Stimulated activated CD4-positive, alpha-beta T cell treated with anti-CD3 and anti-CD28 coated beads, Interleukin-1b, Interleukin-23, amount 100 ng/mL, for 1 hour (primary cell): ENCODE data around the gene TTYH1.
"Not testable (repeated sequence)": the region's sequence is repeated elsewhere in the genome, so short reads cannot be mapped to it uniquely, and the experiment has no call there.

Source experiments
- DNase-seq, 2 donors: peaks; one replicate each; pipeline ENCODE4 v3.0.0-alpha.2; 2020; ENCODE audit warnings: low read depth in 2 of 2

Gene TTYH1

DNA sequence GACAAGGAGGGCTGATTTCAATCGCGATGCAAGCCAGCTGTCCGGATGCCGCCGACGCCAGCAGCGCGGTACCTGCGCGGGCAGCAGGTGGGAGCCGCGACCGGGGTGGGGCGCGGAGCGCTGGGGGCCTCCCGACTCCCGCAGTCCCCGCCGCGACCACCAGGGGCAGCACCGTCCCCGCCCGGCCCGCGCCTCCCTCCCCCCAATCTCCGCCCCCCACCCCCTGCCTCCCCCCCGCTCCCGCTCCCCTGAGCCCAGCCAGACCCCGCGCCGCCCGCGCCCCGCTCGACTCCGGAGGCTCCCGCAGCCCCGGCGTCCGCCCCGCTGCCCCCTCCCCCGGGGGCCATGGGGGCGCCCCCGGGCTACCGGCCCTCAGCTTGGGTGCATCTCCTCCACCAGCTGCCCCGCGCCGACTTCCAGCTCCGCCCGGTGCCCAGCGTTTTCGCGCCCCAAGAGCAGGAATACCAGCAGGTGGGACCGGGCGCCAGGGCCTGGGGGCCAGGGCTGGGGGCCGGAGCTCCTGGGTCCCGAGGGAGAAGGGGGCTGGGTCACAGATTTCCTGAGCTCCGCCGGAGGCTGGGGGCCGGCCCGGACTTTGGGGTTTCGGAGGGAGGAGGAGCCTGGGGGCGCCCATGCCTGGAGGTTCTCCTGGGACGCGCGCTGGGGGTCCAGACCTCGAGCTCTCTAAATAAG is at the start of gene TTYH1:
TSS of gene TTYH1 (plus strand) at position 257 of the 693 bp plus-strand sequence. CDS start at position 346, 89 bp downstream.
- peak in 1 of 2 donors; percentile 34 for DNase-seq

DNA sequence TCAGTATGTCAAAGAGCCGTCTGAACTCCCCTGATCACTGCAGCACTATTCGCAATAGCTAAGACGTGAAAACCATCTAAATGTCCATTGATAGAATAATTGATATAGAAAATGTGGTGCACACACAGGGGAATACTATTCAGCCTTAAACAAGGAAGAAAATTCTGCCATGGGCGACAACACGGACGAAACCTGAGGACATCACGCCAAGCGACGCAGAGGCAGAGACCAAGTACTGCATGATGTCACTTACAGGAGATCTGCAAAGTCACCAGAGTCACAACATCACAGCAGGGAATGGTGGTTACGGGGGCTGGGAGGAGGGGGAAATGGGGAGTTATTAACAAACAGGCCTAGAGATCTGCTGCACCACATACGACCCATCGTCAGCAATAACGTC is 49.5 kb upstream of the TTYH1 start:
- not testable (repeated sequence) for DNase-seq

DNA sequence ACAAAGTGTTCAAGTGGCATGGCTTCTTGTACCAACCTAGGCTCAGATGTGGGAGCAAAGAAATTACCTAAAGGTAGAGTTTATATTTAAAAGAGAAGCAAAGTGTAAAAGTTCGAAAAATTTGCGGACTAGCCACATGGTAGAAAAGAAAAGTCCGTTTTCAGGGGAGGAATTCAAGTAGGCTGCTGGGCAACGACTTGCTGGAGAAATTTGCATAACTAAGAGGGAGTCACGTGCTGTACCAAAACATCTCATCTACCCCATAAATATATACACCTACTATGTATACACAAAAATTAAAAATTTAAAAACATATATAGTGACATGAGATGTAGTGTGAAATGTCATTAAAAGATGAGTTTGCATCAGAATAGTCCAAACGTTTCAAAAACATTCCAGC is 48.5 kb upstream of the TTYH1 start:
- no peak for DNase-seq

DNA sequence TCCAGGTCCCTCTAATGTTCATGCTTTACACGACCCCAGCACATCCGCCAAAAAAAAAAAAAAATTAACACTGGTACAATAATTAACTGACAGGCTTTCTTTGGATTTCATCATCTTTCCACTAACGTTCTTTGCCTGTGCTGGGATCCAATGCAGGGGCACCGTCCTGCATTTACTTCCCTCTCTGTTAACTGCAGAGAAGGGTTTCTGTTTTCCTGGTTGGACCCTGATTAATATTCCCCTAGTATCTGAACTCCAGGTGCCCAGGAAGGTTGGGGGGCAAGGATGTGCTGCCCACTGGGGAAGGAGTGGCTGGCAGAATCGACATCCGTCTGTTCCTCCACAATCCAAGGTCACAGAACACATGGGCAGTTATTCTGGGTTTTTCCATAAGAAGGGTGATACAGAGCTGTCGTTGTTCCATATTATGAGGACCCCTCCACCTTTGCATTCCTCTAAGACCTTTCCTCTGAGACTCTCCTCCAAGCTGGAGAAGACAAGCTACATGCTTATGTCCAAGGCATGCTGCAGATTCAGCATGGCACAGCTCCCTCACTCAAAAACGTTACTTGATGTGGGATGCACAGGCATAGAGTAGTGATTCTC is 46.1 kb upstream of the TTYH1 start:
- DNase-seq = no peak

DNA sequence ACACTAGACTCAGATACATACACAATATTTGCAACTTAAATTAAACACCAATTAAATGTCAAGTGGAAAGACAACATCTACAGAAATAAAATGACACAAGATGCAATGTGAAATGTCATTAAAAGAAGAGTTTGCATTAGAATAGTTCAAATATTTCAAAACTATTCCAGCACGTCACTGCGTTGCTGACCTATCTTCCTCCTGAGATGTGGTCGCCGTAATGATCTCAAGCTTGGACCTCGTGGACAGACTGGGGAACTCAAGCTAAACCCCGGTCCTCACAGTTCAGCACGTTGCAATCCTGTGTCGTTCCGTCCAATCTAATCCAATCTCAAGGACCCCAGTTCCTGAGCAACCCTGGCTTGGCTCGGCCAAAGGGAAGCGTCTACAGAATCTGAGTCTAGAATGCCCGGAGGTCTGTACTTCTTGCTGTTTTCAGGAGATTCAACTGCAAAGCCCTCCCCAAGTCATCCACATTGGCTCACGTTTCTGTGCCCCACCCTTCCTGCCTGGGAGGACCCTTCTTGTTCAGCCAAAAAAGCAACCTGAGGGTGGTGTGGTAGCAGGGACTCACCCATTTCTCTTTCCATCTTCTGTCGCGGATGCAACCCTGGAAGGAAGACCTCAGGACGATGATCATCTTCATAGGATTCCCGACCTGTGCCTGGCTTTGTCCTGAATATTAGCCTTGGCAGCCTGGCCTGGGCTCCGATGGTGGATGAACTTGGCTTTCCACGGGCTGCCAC is 45.4 kb upstream of the TTYH1 start:
- not testable (repeated sequence) for DNase-seq

DNA sequence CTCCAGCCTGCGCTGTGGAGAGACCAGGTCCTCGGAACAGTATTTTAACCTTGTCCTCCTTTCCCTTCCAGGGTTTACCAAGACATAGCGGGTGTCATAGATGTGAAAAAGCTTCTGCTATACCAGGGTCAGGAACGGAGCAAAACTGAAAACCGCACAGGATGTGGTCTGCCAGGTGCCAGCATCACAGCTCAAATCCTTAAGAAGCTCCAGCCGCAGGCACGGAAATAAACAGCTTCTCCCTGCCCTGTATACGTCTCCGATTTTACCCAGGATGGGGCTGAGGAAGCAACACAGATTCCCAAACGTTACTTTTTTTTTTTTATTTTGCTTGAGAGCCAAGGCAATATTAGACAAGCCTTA is 44.8 kb upstream of the TTYH1 start:
- peak in 1 of 2 donors; percentile 13 for DNase-seq

DNA sequence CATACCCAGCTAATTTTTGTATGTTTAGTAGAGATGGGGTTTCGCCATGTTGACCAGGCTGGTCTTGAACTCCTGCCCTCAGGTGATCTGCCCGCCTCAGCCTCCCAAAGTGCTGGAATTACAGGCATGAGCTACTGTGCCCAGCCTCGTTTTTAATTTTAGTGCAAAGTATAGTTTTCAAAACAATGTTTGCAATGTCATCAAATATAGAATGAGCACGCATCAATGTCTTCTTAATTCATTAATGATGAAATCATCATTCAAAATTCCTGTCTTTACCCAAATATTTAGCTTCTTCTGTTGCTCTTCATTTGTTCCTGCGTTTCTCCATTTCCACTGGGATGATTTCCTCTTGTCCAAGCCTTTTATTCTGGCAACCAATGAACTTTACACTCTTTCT is 43.8 kb upstream of the TTYH1 start:
- DNase-seq = not testable (repeated sequence)

DNA sequence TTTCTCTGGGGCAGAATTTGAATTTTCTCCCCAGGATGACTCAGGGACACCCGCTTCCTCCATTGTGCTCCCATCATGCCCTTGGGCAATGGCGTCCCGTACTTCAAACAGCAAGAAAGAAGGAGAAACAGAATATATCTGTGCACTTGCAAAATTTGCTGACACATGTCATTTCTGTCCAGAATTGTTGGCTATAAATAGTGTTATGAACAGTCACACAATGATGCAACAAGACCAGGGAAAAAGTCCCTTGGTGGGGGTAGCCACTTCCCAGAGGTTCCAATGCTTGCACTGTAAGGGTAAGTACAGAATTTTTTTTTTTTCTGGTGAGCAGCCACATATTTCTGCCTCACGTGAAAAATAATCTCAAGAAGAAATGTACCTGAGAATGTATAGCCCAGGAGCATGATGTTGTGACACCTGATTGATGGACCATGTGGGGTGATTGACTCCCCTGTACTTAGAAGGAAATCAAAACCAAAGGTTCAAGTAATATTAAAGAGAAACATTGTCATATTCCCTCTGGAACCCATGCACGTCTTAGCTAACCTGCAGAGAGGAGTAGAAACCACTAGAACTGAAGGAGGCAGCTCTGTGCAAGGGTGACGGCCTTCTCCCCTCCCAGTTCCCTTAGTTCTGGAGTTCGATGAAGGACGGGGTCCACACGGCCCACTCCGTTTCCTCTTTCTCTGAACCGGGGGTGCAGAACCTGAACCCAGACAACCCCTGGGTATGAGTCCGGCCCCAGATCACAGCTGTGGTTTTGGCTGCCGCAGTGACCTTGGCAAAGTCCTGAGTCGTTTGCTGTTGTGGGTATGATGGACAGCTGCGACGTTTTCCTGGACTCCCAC is 41.3 kb upstream of the TTYH1 start:
- no peak for DNase-seq

DNA sequence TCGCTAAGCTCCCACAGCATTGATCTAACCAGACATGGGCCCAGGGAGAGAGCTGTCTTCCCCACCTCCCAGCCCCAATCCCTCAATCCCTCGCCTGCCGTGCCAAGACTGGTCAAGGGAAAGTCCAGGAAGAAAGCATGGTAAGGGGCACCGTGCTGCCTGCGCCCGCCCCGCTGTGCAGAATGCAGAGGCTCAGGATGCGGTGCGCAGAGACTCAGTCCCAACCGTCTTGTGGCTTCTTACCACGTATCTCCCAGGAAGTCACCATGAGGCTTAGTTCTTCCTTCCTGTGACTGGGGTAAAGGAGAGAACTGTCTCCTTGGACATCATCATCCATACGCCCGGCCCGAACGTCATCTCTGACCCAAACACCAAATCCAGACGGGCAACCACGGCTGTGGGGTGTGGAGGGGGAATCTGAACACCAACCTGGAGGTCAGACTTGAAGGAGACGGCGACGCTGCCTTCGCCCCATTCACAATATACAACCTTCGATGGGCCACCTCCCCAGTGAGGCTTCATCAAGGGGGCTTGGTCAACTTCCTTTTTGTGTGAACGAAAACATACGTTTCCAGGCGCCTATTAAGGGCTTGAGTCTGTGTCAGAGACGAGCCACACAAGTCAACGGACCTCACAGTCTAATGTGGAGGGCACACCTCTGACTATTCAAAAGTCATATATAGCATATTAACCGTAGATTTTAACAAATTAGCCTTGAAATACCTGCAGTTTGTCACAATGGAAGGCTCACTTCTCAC is 39.9 kb upstream of the TTYH1 start:
- DNase-seq = not testable (repeated sequence)

DNA sequence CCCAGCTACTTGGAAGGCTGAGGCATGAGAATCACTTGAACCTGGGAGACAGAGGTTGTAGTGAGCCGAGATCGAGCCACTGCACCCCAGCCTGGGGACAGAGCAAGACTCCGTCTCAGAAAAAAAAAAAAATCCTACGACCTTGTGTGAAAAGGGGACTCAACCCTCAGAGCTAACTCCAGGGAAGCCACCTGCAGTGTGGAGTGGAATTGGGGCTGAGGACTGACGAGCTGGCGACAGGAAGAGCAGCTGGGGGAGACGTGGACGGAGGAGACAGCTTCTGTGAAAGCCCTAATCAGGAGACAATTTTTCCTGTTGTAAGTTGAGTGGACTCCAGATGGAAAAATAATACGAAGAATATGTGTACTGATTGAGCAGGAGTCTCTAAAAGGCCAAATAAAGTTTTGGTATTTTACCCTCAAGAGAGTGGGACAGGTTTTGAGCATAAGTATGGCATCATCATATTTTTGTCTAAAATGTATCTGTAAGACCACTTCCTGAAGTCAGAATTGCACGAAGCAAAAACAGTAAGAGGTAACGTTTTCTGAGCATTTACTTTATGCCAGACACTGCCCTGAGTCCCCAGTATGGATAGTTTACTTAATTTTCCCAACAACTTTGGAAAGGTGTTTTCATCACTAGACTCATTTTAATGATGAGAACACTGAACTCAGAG is 38.5 kb upstream of the TTYH1 start:
- DNase-seq = no peak

DNA sequence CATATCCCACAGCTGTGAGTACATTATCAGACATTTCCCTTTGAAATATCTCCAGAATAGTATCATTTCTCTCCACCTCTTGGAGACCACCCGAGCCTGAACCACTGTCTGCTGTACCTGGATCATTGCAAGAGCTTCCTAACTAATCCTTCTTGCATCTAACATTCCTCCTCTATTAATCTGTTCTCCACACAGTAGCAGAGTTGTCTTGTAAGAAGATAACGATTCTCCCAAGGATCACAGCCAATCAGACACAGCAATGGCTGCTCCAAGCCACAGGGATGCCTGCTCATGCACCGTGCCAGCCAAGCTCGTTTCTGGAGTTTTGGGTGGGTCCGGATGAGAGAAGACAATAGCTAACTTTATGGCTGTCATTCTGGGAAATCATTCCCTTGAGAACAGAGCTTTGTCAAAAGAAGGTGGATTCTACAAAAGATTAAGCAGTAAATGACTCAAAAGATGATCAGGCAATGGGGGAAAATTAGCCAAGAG is 36.0 kb upstream of the TTYH1 start:
- no peak for DNase-seq

DNA sequence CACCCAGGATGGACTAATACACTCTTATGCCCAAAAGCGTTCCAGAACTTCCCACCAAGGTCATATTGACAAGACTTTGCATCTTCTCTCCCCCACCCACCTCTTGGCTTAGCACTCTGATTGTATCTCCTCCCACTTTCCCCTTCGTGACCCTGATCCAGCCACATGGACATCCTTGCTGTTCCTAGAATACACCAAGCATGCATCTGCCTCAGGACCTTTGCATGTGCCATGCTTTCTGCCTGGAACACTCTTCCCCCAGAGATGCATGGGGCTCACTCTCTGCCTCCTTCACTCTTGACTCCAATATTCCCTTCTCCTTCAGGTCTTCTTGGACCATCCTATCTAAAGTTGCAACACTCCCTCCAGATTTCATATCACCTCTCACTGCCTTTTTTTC is 34.4 kb upstream of the TTYH1 start:
- DNase-seq = no peak

DNA sequence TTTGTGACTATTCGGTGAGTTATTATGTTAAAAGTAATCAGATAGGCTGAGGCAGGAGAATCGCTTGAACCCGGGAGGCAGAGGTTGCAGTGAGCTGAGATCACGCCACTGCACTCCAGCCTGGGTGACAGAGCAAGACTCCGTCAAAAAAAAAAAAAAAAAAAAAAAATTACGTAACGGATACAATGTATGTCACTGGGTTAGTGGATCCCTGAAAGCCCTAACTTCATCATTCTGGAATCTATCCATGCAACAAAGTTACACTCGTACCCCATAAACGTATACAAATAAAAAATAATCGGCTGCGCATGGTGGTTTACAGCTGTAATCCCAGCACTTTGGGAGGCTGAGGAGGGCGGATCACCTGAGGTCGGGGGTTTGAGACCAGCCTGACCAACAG is 33.2 kb upstream of the TTYH1 start:
- not testable (repeated sequence) for DNase-seq

DNA sequence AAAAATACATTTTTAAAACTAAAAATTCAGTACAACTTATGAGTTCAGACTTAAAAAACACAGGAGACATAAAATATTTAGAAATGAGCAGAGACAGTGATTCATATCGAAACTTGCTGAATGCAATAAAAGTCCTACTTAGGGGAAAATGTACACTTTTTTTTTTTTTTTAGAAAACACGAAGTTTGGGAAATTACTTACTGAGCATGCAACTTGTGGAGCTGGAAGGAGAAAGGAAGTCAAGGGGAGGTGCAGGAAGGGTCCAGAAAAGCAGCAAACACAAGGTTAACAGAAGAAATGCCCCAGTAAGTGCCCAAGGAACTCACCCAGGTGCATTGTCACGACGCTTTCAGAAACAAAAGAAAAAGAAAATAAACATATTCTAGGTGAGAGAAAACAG is 31.9 kb upstream of the TTYH1 start:
- no peak for DNase-seq

DNA sequence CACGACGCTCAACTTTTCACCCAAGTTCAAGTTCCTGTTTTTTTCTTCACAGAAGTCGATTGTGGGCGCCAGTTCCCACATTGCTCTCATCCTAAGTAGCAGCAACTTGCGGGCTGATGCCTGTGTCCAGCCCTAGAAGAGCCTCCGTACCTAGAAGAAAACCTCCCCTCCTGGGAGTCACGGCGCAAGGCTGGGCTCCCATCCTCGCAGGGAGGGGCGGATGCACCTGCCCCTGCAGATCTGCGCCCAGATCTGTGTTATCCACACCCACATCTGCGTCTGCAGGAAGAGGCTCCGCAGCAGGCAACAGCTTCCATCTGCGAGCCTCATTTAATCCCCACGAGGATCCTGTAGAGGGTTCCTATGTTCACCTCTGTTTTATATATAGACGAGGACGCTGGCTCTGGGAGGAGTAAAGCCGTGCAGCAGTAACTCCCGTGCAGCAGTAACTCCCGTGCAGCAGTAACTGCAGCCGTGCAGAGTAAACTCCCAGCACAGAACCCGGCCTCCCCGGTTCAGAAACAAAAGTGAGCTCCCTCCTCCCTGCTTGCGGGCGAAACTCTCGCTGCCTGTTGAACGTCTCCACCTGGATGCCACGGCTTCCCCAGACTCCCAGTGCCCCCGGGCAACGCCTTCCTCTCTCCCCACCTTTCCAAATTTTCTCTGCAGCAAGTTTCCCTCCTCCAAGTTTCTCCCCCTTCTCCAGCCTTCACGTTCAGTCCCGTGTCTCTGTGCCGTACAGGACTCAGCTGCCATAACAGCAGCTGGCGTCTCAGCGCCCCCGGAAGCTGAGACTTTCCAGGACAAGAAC is 27.1 kb upstream of the TTYH1 start:
- no peak for DNase-seq

DNA sequence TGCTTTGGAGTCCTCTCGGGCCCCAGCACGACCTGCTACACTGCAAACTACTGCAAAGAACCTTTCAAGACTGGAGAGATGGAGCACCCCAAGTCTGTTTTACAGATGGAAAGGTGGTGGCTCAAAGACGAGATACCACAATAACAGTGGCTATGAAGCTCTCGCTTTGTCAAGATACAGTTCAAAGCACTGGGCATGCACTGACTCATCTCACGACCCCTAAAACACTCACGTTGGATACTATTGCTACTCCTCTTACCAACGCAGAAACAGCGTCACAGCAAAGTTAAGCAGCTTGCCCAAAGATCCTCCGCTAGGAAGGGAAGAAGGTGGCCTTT is 26.5 kb upstream of the TTYH1 start:
- DNase-seq = no peak

DNA sequence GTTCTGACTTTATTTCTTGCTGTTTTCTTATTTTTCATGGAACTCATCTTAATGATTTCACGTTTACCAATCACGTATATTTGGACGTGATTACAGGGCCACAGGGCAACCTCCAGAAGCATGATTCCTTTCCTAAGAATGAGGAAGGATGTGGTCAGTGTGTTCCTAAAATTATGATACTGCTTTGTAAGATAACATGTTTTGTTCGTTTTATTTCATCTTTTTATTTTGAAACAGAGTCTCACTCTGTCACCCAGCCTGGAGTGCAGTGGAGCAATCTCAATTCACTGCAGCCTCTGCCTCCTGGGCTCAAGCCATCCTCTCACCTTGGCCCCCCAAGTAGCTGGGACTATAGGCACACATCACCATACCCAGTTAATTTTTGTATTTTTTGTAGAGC is 25.7 kb upstream of the TTYH1 start:
- DNase-seq = no peak

DNA sequence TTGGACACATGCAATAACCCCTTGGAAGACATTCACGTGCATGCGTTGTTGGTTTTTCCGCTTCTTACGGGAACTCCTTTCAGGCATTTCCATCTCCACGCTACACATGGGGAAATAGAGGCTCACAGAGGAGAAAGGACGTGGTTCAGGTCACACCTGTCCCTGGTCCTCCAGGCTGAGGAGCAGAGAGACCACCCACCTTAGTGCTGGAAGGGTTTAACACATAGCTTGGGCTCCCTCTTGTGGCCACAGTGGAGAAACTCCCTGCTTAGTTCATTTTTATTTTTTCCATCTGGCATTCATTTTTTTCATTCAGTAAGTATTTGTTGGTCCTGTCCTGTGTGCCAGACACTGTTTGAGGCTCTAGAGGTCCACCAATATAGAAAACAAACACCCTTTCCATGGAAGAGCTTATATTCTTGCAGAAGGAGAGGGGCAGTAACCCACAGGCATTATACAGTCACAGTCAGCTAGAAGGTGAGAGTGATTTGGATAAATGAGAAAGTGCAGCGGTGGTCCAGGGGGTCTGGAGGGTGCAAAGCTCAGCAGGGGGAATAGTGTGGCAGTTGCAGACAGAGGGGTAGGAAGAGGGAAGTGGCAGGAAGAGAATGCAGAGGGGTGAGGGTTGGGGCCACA is 24.2 kb upstream of the TTYH1 start:
- DNase-seq = peak; percentile 37 to 44

DNA sequence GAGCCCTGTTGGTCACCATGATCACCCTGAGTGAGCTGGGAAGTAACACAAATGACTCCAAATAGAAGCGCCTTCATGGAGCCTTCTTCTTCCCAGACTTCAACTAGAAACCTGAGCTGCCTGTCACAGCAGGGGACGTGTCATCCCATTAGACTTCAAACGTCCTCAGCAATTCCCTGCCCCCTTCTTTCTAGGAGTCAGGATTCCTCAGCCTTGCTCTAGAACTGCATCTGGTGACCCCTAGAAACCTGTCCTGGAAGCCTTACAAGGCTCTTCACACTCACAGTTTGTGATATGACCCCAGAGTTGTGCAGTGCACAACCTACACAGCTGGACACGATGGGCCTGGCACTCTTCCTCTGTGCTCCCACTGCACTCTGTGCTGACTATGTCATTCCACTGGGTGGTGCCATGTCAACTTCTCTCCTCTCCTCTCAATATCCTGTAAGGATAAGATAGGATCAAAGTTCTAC is 23.6 kb upstream of the TTYH1 start:
- no peak for DNase-seq
